HG03066 (cell line): ENCODE results near the gene GCN1.
"Not testable (repeated sequence)": the region's sequence is repeated elsewhere in the genome, so short reads cannot be mapped to it uniquely, and the experiment has no call there.

Experiments
- ATAC-seq: cut with Tn5 transposase; IDR thresholded peaks from one replicate; pipeline ENCODE4 v1.9.1; 2021; ENCODE audit warnings: low read depth; ENCODE audit not compliant: unreplicated experiment

GCN1 gene, protein sequence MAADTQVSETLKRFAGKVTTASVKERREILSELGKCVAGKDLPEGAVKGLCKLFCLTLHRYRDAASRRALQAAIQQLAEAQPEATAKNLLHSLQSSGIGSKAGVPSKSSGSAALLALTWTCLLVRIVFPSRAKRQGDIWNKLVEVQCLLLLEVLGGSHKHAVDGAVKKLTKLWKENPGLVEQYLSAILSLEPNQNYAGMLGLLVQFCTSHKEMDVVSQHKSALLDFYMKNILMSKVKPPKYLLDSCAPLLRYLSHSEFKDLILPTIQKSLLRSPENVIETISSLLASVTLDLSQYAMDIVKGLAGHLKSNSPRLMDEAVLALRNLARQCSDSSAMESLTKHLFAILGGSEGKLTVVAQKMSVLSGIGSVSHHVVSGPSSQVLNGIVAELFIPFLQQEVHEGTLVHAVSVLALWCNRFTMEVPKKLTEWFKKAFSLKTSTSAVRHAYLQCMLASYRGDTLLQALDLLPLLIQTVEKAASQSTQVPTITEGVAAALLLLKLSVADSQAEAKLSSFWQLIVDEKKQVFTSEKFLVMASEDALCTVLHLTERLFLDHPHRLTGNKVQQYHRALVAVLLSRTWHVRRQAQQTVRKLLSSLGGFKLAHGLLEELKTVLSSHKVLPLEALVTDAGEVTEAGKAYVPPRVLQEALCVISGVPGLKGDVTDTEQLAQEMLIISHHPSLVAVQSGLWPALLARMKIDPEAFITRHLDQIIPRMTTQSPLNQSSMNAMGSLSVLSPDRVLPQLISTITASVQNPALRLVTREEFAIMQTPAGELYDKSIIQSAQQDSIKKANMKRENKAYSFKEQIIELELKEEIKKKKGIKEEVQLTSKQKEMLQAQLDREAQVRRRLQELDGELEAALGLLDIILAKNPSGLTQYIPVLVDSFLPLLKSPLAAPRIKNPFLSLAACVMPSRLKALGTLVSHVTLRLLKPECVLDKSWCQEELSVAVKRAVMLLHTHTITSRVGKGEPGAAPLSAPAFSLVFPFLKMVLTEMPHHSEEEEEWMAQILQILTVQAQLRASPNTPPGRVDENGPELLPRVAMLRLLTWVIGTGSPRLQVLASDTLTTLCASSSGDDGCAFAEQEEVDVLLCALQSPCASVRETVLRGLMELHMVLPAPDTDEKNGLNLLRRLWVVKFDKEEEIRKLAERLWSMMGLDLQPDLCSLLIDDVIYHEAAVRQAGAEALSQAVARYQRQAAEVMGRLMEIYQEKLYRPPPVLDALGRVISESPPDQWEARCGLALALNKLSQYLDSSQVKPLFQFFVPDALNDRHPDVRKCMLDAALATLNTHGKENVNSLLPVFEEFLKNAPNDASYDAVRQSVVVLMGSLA (N-terminal part only)

DNA sequence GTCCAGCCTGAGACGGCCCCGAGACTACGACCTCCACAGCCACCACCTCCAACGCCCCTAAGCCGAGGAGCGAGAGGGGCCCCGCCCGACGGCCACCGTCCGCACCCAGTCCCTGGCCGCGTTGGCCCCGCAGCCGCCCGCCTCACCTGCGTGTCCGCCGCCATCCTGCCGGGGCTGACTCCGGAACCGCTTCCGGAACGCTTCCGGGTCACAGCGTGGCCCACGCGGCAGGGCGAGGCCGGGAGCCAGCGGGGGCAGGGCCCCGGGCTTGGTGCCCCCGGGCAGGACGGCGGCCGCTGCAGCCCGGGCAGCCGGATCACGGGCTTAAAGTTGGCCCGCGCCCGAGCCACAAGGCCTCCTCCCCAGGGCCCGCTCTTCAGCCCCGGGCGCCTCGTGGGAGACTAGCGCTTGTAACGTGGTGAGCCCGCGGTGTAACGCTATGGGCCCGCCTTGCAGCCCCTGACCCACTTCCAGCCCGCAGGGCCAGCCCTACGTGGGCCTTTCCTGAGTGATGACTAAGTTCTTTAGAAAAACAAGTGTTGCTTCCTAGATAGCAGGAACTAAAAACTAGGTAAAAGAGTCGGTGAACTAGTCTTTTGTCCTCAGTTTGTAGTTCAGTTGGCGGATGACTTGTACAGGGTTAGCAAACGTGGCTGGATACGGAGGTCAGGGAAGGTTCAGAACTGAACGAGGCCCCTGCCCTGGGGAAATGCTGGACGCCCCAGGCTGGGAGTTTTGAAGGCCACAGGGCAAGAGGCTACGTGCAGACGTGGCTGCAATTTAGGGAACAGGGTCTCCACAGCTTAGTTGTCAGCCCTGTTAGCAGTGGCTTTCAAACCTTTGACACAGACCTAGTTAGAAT is at the start of gene GCN1:
TSS of gene GCN1 (minus strand) at position 182 of the 862 bp plus-strand sequence. CDS start at position 164, 18 bp downstream.
- ATAC-seq = peak; percentile 85

DNA sequence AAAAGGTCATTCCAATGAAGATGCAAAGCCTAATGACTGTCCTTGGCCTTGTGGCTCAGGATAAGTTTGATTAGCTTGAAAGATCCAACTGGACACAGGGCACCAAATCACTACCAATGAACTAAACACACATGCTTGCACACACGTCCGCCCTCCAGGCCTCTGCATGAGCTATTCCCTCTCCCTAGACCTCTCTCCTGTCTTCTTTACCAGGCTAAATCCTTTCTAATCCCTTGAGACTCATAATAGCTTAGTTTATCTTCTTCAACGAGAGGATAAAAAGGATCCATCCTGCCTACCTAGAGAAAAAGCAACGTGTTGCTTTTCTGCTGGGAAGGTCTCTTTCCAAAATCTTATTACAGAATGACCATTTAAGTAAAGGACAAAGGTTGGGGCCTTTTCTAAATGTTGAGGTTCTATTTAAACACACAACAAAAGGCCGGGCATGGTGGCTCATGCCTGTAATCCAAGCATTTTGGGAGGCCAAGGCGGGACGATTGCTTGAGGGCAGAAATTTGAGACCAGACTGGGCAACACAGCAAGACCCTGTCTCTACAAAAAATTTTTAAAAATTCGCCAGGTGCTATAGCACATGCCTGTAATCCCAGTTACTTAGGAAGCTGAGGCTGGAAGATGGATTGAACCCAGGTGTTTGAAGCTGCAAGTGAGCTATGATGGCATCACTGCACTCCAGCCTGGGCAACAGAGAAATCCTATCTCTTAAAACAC is 48.6 kb upstream of the GCN1 start:
- no peak for ATAC-seq

DNA sequence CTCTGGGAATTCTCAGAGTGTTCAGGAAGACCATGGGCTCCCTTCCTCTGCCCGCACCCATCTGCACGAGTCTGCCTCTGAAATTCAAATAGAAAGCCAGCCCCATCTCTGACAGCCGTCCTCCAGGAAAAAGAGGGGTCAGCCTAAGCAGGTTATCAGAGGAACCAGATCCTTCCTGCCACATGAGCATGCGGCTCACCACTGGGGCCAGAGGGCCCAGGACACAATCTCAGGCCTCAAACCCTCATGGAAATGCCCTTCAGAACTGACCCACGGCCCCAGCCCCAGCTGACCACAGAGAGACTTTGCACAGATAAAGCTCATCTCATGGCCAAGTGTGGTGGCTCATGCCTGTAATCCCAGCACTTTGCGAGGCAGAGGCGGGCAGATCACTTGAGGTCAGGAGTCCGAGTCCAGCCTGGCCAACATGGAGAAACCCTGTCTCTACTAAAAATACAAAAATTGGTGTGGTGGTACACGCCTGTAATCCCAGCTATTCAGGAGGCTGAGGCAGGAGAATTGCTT is 47.8 kb upstream of the GCN1 start:
- ATAC-seq = no peak

DNA sequence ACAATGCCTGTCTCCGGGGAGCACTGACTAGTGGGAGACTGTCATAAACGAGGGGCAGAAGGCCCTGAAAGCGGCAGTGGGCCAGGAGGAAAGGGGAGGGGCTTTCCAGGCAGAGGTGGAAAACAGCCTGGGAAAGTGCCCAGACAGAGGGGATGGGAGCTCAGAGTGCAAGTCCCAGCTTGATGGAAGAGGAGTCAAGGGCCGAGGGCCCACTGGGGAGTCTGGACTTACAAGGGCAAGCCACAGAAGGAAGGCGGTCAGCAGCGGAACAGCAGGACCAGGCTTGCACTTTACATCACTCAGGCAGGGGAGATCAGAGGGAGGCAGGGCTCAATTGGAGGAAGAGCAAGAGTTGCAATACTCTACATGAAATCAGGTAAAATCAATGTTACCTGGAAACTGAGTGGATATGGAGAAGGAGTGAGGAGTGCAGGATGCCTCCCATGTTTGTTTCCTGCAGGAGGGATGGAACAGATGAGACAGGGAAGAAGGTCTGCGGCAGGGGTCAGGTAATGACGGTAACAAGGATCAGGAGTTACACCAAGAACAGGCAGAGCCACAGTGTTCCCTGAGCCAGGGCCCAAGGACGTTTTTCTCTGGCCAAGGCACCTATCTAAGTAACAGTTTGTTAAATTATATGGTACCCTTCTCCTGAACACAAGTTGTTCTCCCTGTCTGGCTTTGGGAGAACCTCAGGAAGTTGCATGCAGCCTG is 47.2 kb upstream of the GCN1 start:
- no peak for ATAC-seq

DNA sequence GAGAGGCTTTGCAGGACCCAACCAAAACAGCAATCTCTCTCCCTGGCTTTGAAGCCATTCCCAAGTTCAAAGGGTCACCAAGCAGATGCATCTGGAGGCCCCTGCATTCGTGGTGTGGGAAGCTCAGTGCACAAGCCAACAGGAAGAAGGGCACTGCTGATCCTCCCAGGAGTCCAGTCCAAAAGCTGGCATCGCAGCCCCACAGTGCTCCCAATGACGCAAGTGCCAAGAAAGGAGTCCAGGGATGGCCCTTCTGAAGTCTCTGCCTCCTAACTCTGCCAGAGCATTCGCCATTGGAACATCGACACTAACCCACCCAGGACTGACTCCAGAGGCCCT is 45.9 kb upstream of the GCN1 start:
- ATAC-seq = no peak

DNA sequence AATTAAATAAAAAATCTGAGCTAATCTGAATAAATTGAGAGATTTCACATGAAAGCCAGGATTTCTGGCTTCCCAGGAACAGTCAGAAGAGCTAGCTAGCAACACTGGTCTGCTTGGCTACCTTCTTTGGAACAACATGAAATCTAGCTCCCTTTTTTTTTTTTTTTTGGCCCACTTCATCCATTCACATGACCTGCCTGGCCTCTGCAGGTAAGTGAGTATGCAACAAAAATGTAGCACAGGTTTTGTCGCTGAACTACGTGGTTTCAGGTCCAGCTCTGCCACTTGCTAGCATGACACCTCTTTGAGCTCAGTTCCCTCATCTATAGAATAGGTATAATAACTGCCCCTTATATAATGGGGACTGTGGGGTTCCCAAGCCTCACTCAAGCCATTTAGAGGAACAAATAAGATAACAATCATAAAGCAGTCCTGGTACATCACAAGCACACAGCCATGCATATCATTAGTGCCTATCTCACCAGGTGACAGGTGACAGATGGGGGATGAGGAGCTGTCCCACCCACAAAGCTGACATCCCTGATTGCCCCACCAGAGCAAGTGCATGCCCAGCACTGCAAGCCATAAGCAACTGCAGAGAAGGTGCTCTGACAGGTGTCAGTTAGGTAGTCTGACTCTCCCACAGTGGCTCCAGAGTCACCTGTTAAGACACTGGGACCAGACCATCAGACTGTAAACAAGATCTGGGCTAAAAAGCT is 45.4 kb upstream of the GCN1 start:
- no peak for ATAC-seq

DNA sequence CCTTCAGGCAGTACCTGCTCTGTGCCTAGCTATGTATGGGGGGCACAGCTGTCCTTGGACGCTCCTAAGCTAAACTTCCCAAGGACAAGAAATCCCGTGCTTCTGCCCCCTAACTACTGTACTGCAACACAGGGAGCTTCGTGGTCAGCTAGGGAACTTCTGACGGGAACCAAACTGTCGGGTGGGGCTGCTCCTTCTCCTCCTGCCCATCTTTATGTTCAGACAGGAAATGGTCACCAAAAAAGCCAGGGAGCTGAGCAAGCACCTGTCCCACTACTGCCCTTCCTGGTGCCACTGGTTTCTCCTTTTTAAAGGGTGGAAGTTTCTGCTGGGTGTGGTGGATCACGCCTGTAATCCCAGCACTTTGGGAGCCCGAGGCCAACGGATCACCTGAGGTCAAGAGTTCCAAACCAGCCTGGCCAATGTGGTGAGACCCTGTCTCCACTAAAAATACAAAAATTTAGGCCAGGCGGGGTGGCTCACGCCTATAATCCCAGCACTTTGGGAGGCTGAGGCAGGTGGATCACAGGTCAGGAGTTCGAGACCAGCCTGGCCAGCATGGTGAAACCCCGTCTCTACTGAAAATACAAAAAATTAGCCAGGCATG is 44.4 kb upstream of the GCN1 start:
- ATAC-seq = no peak

DNA sequence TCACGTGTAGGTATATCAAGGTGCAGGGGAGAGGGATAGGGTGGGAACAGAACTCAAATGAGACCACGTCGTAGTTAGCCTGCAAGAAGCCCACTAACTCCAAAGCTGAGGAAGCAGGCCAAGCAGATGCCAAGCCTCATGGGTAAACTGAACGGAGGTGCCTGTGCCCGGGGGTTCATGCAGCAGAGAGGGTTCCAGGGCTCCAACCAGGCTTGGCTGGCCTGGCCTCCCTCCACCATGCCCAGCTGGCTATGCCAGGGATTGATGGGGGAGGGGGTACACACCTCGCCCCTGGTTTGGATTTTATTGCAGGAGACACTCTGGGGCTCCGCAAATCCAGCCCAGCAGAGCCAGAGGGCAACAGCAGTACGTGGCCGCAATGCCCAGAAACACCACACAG is 43.7 kb upstream of the GCN1 start:
- no peak for ATAC-seq

DNA sequence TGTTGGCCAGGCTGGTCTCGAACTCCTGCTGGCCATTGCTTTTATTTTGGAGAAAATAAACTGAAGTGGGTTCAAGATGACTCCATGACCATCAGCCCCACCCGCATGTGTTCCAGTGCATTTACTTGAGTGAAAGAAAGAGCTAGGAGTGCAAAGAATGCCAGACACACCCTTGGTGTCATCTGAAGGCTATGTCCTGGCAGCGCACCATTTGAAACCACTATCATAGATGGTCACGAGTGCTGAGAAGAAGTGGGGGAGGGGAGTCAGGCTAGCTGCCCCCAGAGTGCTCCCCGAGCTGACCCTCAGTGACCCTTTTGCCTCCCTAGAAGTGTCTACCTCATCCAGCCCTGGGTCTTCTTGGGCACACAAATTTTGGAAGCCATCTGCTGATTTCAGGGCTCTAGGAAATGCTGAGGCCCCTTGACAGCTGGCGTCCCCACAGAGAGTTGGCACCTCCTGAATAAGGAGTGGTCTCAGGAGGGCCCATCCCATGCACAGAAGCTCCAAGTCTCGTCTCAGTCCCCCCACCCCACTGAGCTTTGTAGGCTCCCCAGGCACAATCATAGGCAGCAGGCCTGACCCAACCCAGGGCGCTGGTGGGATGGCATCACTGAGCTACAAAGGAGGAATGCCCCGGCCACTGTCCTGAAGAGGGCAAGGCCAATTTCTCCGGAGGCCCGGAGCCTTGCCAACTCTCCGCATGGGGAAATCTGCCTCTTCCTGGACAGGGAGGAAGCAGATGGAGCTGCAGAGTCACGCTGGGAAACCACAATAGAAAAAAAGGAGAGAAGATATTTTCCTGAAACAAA is 43.1 kb upstream of the GCN1 start:
- no peak for ATAC-seq

DNA sequence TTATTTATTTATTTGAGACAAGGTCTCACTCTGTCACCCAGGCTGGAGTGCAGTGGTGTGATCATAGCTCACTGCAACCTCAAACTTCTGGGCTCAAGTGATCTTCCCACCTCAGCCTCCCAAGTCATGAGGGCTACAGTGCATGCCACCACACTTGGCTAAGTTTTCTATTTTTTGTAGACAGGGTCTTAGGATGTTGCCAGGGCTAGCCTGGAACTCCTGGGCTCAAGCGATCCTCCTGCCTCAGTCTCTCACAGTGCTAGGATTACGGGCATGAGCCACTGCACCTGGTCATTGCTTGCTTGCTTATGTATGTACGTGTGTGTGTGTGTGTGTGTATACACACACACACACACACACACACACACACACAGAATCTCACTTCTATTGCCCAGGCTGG is 42.3 kb upstream of the GCN1 start:
- ATAC-seq = not testable (repeated sequence)

DNA sequence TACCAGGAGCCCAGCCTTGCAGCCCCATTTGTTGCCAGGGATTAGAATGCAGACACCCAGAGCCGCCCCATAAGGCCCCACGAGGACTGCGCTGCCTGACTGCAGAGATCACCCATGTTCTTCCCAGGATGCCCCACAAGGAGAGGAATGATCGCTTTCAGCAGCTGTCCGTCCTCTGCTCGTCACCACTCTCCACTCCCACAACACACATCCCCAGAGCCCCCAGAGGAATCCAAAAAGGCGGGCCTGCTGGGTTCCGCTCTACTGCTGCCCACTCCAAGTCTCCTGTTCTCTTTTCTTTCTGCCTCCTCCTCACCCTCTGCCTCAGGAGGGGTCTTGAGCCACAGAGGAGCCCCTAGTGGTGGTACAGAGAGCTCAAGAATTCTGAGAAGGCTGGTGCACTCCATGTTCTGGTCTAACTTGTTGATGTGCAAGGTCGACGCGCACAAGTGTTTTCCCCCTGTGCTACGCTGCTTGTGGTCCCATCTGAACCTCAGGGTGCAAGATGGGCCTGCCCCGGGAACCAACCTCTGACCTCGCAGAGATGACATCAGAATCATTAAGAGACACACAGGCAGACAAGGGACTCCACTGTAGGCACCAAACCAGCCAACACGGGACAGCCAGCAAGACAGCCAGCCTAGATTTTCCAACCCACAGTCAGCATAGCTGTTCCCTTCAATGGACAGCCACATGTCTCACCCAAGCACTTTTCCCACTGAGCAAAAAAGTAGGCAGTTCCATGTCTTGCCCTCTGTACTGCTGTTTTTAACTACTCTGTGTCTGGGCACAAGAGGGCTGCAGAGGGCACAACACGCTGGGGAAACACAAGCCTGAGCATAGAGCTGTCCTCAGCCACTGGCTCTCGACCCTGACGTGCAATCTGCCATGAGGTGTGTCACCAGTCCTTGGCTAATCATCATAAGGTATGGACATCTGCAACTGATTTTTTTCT is 41.1 kb upstream of the GCN1 start:
- ATAC-seq = no peak

DNA sequence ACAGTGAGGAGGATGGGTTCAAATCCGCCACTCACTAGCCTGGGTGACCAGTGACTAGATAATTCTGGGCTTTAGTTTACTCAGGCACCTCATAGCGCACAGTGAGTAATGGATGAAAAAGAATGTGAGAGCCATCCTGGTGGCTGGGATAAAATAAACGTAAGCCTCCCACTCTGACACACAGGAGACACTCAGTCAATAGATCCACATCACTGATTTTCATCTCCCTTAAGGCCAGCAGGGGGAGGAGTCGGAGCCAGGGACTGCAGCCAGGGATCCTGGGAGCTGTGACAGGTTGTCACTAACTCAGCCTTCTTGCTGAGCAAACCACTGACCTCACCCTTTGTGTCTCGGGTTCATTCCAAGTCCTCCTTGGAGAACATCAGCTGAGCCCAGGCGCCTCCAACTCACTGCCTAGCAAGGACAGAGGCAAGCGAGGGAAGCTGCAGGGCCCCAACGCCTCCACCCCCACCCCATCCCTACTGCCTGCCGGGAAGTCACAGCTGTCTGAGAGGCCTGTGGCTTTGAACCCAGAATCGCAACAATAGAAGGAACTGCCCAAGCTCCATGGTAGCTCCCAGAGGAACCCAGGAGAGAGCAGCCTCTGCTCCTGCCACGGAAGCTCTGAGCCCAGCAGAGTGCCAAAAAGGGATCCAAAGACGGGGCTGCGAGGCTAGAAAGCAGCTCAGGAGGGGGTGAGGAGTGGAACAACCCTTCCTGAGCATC is 40.3 kb upstream of the GCN1 start:
- ATAC-seq = no peak

DNA sequence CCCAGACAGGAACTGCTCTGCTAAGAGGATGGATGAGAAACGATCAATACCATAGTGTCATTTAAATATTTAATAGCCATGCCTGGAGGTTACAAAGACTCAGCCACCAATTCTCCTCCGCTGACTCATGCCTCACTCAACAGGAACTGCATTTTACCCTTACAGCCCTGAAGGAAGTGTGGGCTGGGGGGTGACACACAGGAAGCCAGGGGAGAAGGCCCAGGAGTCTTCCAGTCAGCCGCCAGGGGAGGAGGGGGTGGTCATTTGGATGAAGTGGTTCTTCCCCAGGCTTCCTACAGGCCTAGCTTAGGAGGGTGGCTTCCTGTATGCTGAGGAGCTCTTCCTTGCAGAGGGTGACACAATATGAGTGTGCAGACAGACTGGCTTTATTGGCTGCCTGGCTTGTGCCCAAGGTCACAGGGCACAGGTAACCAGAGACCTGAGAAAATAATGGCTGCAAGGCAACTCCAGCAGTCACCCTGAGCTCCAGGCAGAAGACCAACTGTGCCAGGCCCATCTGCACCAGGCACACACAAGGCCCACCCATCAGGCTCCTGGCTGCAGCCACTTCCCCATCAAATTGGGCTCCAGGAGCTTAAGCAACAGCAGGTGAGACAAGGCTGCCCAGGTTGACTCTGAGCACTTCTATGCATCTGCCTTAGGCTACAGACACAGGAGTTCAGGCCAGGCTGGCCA is 36.9 kb upstream of the GCN1 start:
- no peak for ATAC-seq

DNA sequence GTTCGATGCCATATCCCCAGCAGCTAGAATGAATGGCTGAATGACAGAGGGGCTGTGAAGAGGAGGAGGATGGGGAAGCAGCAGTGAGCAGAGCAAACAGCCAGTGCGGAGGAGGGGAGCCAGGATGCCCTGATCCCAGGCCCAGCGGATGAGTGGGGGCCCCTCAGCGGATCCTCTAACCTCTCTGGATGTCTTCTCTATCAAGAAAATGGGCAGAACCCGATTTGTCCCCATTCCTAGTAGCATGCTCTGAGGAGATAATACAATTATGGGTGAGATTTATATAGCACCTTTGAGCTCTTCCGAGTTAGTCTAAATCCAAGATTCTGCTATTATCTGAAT is 36.4 kb upstream of the GCN1 start:
- no peak for ATAC-seq
